SU-DHL-6 (cell line): Measurements from ENCODE around the gene ERGIC2.
"Not testable (repeated sequence)": the region's sequence is repeated elsewhere in the genome, so short reads cannot be mapped to it uniquely, and the experiment has no call there.

Experiments
- H2AFZ ChIP-seq: fragments of 200-600 bp; sonication (generic); 2 replicates; pipeline ENCODE4 v1.6.1; 2014; ENCODE audit warnings: low read depth, mild to moderate bottlenecking, moderate library complexity, mixed read lengths, antibody characterized with exemption, low read length; ENCODE audit not compliant: severe bottlenecking
- H3F3A ChIP-seq: fragments of 200-600 bp; shearing (Covaris generic); 2 replicates; pipeline ENCODE4 v1.6.0; 2016; ENCODE audit warnings: antibody characterized with exemption, mild to moderate bottlenecking; ENCODE audit not compliant: insufficient read depth
- H3K27ac ChIP-seq: fragments of 200-600 bp; sonication (generic); 2 replicates; pipeline ENCODE4 v1.5.1; 2016; ENCODE audit warnings: low read depth, mild to moderate bottlenecking, low read length, moderate library complexity, mixed read lengths
- H3K27me3 ChIP-seq: fragments of 200-600 bp; sonication (generic), shearing (Covaris generic); 2 replicates; pipeline ENCODE4 v1.6.0; 2014; ENCODE audit warnings: mild to moderate bottlenecking, low read length
- H3K36me3 ChIP-seq: fragments of 200-600 bp; sonication (generic); 2 replicates; pipeline ENCODE4 v1.6.1; 2014; ENCODE audit warnings: mild to moderate bottlenecking, low read length, mixed read lengths
- H3K4me2 ChIP-seq: fragments of 300-600, 200-600 bp; shearing (Covaris generic), sonication (generic); 2 replicates; pipeline ENCODE4 v1.6.0; 2014; ENCODE audit warnings: low read length, low read depth, mild to moderate bottlenecking; ENCODE audit not compliant: poor library complexity, severe bottlenecking
- H3K4me3 ChIP-seq: fragments of 200-600 bp; sonication (generic); 2 replicates; pipeline ENCODE4 v1.5.1; 2014; ENCODE audit warnings: antibody characterized with exemption, low read length, mild to moderate bottlenecking, mixed read lengths; ENCODE audit not compliant: insufficient read depth, poor library complexity, severe bottlenecking
- H3K79me2 ChIP-seq: fragments of 200-600 bp; sonication (generic); 2 replicates; pipeline ENCODE4 v1.6.1; 2014; ENCODE audit warnings: mild to moderate bottlenecking, low read length, moderate library complexity; ENCODE audit not compliant: insufficient read depth
- H3K9ac ChIP-seq: fragments of 200-600 bp; sonication (generic); 2 replicates; pipeline ENCODE4 v1.7.0; 2014; ENCODE audit warnings: mild to moderate bottlenecking, low read length
- H3K9me2 ChIP-seq: fragments of 200-600 bp; sonication (generic); replicated peaks from 2 replicates; pipeline ENCODE4 v1.6.1; 2014; ENCODE audit warnings: low read length; ENCODE audit not compliant: insufficient read depth
- H3K9me3 ChIP-seq: fragments of 200-600 bp; sonication (generic); 2 replicates; pipeline ENCODE4 v1.6.1; 2014; ENCODE audit warnings: low read length, mixed read lengths; ENCODE audit not compliant: insufficient read depth
- H4K20me1 ChIP-seq: fragments of 200-600 bp; sonication (generic); 2 replicates; pipeline ENCODE4 v1.6.1; 2014; ENCODE audit warnings: low read depth, mild to moderate bottlenecking, antibody characterized with exemption, low read length, moderate library complexity, mixed read lengths
- EZH2phosphoT487 ChIP-seq: fragments of 200-600 bp; sonication (generic), shearing (Covaris generic); conservative IDR thresholded peaks from 2 replicates; pipeline ENCODE4 v1.6.1; 2018; ENCODE audit warnings: mild to moderate bottlenecking, antibody characterized with exemption, low read length, moderate library complexity, mixed read lengths
- TF ChIP-seq, protein P1 (sequence below): fragments of 200-600 bp; sonication (generic); IDR thresholded peaks from one replicate; pipeline ENCODE4 v1.5.1; 2017; ENCODE audit warnings: antibody characterized with exemption, mild to moderate bottlenecking, low read length, moderate library complexity; ENCODE audit not compliant: insufficient read depth, poor library complexity, severe bottlenecking

Gene ERGIC2

DNA sequence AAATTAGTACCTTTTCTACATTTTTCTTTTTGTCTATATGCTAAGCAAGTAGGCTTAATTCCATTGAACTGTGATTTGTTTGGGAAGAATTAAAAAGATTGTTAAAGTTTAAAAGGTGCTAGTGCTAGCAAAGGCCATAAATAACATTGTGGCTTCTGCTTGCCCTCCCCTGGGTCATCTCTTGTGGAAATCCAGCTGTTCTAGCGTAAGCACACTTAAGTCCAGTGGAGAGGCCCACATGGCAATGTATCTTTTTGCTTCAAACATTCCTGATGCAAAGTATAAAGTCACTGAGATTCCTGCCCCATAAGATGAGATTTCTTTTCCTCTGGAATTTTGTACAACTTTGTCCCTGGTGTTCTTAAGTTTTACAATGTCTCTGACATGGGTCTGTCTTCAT, 14.4 kb upstream of the ERGIC2 start:
- Histone ChIP-seq H4K20me1 (peaks cover 66% of the 10 kb centered on the region), H3K36me3 (no peaks in the 10 kb centered on the region), H2AFZ (no peak overlapping the region), H3K9ac (no peak overlapping the region), H3K4me3 (no peak overlapping the region), H3K27ac (no peak overlapping the region), H3K79me2 (peaks cover 100% of the 10 kb centered on the region), H3F3A (peaks cover 9% of the 10 kb centered on the region), H3K4me2 (no peak overlapping the region), H3K9me3 (no peaks in the 10 kb centered on the region), H3K9me2 (no peaks in the 10 kb centered on the region), H3K27me3 (no peaks in the 10 kb centered on the region)
- TF ChIP-seq EZH2phosphoT487: no peak
- TF ChIP-seq, protein P1, sequence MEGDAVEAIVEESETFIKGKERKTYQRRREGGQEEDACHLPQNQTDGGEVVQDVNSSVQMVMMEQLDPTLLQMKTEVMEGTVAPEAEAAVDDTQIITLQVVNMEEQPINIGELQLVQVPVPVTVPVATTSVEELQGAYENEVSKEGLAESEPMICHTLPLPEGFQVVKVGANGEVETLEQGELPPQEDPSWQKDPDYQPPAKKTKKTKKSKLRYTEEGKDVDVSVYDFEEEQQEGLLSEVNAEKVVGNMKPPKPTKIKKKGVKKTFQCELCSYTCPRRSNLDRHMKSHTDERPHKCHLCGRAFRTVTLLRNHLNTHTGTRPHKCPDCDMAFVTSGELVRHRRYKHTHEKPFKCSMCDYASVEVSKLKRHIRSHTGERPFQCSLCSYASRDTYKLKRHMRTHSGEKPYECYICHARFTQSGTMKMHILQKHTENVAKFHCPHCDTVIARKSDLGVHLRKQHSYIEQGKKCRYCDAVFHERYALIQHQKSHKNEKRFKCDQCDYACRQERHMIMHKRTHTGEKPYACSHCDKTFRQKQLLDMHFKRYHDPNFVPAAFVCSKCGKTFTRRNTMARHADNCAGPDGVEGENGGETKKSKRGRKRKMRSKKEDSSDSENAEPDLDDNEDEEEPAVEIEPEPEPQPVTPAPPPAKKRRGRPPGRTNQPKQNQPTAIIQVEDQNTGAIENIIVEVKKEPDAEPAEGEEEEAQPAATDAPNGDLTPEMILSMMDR: no peak

DNA sequence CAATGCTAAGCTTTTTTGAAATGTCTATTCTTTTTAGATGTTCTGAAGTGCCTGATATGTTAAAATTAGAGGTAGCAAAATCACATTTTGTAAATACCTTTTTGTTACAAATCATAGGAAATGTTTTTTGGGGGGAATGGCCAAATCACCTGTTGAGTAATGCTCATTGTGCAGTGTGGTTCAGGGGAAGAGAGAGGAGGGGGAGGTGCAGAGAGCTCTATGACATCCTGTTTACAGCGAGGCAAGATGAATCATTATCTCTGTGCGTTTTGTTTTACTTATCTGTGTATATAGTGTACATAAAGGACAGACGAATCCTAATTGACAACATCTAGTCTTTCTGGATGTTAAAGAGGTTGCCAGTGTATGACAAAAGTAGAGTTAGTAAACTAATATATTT, 9.4 kb upstream of the ERGIC2 start:
- not testable (repeated sequence) for H3K9me3 ChIP-seq, H3K27me3 ChIP-seq, H2AFZ ChIP-seq, H3K9me2 ChIP-seq, H3K36me3 ChIP-seq
- Histone ChIP-seq H3K4me3 (peak overlapping the region; percentile 71), H4K20me1 (peaks cover 24% of the 10 kb centered on the region), H3K79me2 (peaks cover 69% of the 10 kb centered on the region), H3K27ac (peak overlapping the region; percentile 96), H3K9ac (peak overlapping the region; percentile 96), H3K4me2 (peak overlapping the region; percentile 100), H3F3A (peaks cover 15% of the 10 kb centered on the region)

DNA sequence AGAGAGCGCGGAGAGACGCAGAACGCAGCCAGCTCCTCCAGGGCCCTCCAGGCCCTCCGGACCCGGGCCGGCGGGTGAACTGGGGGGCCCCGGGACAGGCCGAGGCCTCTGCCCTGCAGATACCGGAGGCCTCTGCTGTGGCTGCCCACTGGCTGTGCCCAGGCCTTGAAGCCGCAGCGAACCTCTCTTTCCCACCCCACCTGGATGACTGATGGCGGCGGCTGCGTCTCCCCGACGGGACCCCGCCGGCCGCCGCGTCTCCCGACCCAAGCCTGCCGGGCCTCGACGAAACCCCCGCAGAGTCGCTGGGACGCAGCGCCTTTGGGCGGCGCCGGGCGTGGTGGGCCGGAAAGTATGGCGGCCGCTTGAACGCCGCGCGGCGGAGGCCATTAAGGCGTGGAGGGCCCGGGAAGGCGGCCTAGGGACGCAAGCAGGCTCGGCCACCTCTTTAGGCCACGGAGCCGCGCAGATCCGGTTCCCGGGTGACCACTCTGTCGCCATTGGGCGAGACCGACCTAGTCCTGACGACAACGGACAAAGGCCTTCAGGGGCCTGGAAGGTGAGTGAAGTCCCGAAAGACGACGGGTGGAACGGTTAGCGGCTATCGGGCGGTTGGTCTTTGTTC, 8.4 kb upstream of the ERGIC2 start:
- no peak for TF ChIP-seq EZH2phosphoT487
- TF ChIP-seq, protein P1: no peak

DNA sequence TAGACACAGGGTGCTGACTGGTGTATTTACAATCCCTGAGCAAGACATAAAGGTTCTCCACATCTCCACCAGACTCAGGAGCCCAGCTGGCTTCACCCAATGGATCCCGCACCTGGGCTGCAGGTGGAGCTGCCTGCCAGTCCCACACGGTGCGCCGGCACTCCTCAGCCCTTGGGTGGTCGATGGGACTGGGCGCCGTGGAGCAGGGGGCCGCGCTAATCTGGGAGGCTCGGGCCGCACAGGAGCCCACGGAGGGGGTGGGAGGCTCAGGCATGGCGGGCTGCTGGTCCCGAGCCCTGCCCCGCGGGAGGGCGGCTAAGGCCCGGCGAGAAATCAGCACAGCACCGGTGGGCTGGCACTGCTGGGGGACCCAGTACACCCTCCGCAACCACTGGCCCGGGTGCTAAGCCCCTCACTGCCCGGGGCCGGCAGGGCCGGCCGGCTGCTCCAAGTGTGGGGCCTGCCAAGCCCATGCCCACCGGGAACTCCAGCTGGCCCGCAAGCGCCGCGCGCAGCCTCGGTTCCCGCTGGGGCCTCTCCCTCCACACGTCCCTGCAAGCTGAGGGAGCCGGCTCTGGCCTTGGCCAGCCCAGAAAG, 5.2 kb upstream of the ERGIC2 start:
- Histone ChIP-seq H3K79me2 (peaks cover 26% of the 10 kb centered on the region), H3F3A (peaks cover 15% of the 10 kb centered on the region)
- H3K36me3 ChIP-seq, H3K27me3 ChIP-seq, H3K27ac ChIP-seq, H3K9me2 ChIP-seq, H2AFZ ChIP-seq, H3K9ac ChIP-seq, H3K4me2 ChIP-seq, H3K4me3 ChIP-seq, H3K9me3 ChIP-seq, H4K20me1 ChIP-seq: not testable (repeated sequence)

More for the DNA sequence above, 8.4 kb upstream of the ERGIC2 start:
- H3K9me3 ChIP-seq: no peaks in the 10 kb centered on the region
- no peaks in the 10 kb centered on the region for H3K27me3 ChIP-seq
- peaks cover 59% of the 10 kb centered on the region for H3K79me2 ChIP-seq
- no peaks in the 10 kb centered on the region for H3K9me2 ChIP-seq
- H3K4me2 ChIP-seq: peak overlapping the region; percentile 100
- peak overlapping the region; percentile 43 for H2AFZ ChIP-seq
- peak overlapping the region; percentile 71 for H3K4me3 ChIP-seq
- peaks cover 14% of the 10 kb centered on the region for H4K20me1 ChIP-seq
- peak overlapping the region; percentile 96 for H3K9ac ChIP-seq
- peak overlapping the region; percentile 96 for H3K27ac ChIP-seq
- no peaks in the 10 kb centered on the region for H3K36me3 ChIP-seq
- H3F3A ChIP-seq: peaks cover 15% of the 10 kb centered on the region

DNA sequence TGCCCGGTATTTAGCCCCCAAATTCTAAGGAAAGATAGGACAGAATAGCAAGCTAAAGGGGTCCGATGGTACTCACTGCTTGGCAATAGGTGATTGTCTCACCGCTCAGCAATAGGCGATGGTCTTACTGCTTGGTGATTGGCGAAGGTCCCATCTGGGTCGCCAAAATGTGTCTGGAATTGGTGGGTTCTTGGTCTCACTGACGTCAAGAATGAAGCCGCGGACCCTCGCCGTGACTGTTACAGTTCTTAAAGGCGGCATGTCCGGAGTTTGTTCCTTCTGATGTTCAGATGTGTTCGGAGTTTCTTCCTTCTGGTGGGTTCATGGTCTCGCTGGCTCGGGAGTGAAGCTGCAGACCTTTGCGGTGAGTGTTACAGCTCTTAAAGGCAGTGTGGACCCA, 4.2 kb upstream of the ERGIC2 start:
- Histone ChIP-seq H3K79me2 (peaks cover 23% of the 10 kb centered on the region), H3F3A (peaks cover 15% of the 10 kb centered on the region)
- not testable (repeated sequence) for H3K36me3 ChIP-seq, H3K27ac ChIP-seq, H4K20me1 ChIP-seq, H3K9me3 ChIP-seq, H3K9me2 ChIP-seq, H2AFZ ChIP-seq, H3K9ac ChIP-seq, H3K27me3 ChIP-seq, H3K4me2 ChIP-seq, H3K4me3 ChIP-seq
